ENCODE measurements around the gene PLXNA1.

PLXNA1 gene

GRCh38 chr3:127025456-127025855, 42.5 kb downstream of the PLXNA1 start:
- no peak for FAIRE-seq

GRCh38 chr3:127026036-127026435, 43.1 kb downstream of the PLXNA1 start:
- FAIRE-seq: no peak

GRCh38 chr3:127026661-127027060, 43.7 kb downstream of the PLXNA1 start:
- no peak for FAIRE-seq

GRCh38 chr3:127027061-127027735, 44.3 kb downstream of the PLXNA1 start:
- FAIRE-seq: no peak

GRCh38 chr3:127027811-127028548, 45.1 kb downstream of the PLXNA1 start:
- FAIRE-seq: no peak

- no peak for FAIRE-seq
Measured at GRCh38 chr3:127028781-127029657, 46.1 kb downstream of the PLXNA1 start.

- no peak for FAIRE-seq
Measured at GRCh38 chr3:127029658-127030507, 47.0 kb downstream of the PLXNA1 start.

GRCh38 chr3:127030508-127031412, 47.8 kb downstream of the PLXNA1 start:
- no peak for FAIRE-seq

GRCh38 chr3:127031413-127031810, 48.5 kb downstream of the PLXNA1 start:
- no peak for FAIRE-seq

GRCh38 chr3:127031845-127032244, 48.9 kb downstream of the PLXNA1 start:
- no peak for FAIRE-seq

GRCh38 chr3:127032296-127032990, 49.5 kb downstream of the PLXNA1 start:
- no peak for FAIRE-seq

Measured in A204.1 (cell line).